GM21717 (cell line): ENCODE measurements around the gene DGKD.

Experiments used
- ATAC-seq: cut with Tn5 transposase; IDR thresholded peaks from one replicate; pipeline ENCODE4 v1.9.1; 2021; ENCODE audit warnings: mild to moderate bottlenecking, moderate library complexity; ENCODE audit not compliant: unreplicated experiment

The DGKD gene

DNA sequence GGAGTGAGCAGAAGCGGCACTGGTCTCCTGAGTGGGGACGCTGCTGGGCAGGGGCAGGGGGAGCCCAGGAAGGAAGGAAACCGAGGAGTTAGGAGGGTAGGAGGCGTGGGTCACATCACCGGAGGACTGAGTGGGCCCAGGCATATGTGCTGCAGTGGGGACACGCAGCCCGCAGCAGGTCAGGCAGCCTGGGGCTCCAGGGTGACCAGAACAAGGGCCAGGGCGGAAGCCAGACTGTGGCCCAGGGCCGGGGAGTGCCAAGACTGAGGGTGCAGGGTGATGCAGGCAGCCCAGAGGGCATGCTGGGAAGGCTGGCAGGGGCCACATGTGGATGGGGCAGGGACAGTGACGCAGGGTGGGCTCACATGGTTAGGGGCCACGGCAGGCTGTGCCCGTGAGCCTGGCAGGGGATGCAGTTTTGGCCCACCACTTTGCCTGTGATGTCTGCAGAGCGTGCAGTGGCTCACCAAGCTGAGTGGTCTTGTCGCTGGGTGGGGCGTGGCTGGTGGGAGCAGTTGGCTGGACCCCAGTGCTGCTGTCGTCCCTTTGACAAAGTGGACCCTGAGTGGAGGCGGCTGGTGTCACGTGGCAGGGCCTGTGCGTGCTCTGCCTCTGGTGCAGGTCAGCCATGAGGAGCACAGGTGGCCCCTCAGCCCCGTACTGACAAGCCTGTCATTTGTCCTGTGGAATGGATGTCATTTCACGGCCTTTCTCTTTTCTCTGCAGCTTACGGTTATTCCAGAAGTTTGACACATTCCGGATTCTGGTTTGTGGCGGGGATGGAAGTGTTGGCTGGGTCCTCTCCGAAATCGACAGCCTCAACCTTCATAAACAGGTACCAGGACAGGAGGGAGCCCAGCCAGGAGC is 87.1 kb downstream of the DGKD start:
- ATAC-seq = no peak

DNA sequence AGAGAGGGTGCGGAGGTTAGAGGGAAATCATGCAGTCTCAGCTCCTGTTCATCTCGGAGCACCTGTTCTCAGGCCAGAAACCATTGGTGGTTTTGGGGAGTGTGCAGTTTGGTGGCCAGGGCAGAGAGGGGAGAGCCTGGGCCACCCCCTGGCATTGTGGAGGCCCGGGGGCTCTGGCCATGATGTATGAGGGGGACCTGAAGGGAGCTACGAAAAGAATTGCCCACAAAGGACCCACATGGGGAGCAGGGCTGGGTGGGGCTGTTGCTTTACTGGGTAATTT is 87.7 kb downstream of the DGKD start:
- no peak for ATAC-seq

DNA sequence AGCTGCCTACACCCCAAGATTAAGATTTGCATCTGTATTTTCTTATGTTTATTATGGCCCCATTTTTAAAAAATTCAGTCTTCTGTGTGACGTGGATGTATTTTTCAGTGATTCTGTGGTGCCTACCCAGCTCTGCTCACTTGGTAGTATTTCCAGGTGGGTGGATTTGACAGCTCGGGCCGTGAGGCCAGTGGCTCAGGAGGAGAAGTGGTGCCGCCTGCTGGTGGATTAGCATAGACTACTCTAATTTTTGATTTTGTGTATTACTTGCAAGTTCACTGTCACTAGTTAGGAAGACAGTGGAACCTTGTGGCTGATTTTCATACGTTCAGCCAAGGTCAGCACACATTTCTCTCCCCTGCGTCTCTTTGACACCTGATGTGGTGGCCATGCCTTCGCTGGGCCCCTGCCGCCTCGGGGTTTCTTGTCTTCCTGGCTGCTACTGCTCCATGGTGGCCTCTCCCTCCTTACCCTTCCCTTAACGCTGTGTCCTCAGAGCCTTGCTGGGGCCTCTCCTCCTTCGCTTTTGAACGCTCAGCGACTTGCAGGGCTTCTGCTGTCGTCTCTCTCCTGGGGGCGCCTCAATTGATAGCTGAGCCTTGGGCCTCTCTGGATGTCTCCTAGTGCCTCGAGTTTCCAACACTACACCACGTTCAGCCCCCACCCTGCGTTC is 89.4 kb downstream of the DGKD start:
- ATAC-seq = no peak

GRCh38 chr2:233444501-233444900 is 90.2 kb downstream of the DGKD start:
- no peak for ATAC-seq

DNA sequence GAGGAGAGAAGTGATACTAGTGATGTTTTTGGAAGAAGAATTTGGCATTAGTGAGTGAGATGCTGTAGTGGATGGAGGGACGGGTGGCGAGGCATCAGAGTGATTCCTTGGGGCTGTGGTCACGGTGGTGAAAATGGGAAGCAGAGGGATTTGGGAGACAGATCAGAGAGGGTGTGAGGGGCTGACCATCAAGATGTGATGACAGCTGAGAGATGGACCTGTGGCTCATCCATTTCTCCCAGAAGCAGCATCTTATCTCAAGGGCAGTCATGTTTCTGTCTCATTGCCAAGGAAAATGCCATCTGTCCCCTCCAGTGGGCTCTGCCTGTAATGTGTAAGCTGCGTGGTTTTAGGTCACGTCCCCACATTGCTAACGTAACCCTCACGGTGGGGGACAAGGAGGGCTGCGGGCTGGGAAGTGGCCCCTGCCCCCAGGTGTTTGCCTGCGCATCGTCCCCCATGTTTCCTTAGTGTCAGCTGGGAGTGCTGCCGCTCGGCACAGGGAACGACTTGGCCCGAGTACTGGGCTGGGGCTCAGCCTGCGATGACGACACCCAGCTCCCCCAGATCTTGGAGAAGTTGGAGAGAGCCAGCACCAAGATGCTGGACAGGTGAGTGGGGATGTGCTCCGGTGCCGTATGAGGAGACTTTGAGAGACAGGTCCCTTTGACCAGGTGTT is 91.0 kb downstream of the DGKD start:
- no peak for ATAC-seq

DNA sequence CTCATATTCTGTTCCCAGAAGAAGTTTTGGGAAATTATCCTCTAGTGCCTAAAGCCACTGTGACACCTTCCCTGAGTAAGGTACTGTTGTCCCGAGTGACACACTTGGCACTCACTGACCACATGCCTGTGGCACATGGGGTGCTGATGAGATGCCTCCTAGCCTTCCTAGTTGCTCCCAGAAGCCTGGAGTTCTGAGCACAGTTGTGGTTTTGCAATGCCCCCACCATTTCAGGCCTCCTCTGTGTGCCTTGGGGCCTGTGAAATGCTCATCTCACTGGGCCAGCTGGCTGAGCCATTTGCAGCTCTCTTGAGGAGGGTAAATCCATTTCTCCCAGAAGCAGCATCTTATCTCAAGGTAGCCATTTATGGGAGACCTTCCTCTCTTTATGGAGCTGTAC is 91.8 kb downstream of the DGKD start:
- ATAC-seq = no peak

GRCh38 chr2:233446606-233447305 is 92.5 kb downstream of the DGKD start:
- ATAC-seq = no peak

GRCh38 chr2:233447506-233448219 is 93.4 kb downstream of the DGKD start:
- ATAC-seq = no peak

- no peak for ATAC-seq
These were observed 93.9 kb downstream of the DGKD start for GRCh38 chr2:233448220-233448559.

- ATAC-seq = no peak
These were observed 94.3 kb downstream of the DGKD start for GRCh38 chr2:233448575-233448974.

DNA sequence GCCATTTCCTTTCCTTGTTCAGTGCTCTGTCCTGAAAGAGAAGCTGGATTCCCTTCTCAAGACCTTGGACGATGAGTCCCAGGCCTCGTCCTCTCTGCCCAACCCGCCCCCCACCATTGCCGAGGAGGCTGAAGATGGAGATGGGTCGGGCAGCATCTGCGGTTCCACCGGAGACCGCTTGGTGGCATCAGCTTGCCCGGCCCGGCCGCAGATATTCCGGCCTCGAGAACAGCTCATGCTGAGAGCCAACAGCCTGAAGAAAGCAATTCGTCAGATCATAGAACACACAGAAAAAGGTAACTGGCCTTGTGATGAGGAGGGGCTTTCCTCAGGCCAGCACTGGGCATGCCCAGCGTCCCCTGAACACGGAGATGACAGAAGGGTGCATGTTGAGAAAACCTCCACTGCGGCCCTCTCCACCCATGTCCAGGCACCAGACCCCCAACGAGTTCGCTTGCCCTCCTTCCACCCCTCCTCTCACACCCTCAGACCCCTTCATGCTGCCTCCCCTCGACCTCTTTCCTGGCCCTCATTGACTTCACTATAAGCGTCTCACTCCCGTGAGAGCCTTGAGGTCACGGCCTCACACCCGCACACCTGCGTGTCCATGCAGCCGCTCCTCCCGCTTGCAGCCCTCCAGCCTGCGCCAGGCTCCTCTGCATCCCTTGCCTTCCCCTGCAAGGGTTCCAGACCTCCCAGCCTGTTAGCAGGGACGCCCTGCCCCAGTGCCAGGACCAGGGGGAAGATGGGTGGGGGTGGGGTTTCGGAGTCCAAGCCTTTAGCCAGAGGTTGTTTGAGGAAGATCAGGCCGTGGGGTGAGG is 95.0 kb downstream of the DGKD start:
- ATAC-seq = no peak

- no peak for ATAC-seq
These were observed 95.9 kb downstream of the DGKD start for GRCh38 chr2:233449921-233450863.

- no peak for ATAC-seq
These were observed 96.7 kb downstream of the DGKD start for GRCh38 chr2:233450864-233451575.

DNA sequence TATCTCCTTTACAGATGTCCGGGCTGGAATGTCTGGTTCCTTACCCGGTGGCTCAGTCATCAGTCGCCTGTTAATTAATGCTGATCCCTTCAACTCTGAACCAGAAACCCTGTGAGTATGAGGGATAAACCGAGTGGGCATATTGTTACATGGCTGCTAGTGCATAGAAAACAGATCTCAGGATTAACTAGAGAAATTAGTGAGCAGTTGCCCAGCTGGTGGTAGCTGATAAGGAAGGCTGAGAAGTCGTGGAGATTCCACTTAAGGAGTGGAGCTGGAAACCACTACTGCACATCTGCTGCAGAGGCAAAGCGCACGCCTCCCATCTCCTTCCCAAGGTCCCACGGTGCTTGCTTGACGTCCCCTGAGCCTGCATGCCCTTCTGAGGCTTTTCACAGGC is 97.7 kb downstream of the DGKD start:
- ATAC-seq = no peak

DNA sequence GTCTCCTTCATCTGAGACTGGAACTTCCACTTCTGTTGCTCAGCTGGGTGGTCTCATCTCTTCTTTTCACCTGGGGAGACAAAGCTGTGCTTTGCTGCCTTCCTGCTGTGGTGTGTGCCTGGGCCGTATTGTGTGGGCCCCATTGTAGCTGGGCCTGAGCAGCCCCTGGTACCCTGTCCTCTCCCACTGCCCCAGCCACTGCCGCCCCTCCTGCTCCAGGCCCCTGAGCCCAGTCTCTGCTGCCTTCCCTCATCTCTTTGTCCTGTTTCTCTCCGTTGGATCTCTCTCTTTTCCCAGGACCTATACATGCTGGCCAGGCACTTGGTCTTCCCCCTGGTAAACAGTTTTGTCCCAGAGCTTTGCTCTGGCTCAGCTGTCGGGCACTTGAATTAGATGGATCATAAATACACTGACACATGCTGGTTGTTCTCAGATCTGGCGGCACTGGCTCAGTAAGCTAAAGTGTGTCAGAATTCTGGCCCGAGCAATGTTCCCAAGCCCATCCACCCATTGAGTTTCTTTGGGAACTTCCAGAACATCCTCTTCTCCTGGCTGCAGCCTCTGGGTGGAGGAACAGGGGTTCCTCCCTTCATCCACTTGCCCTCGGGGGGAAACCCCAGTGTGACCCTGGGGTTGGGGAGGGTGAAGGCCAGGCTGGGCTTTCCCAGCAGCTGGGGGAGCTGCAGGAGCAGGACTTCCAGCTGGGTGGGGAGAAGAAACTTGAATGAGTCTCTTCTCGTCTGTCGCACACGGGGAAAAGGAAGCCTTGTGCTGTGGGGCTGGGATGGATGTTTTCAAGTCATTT is 99.0 kb downstream of the DGKD start:
- no peak for ATAC-seq

GRCh38 chr2:233453916-233454315 is 99.6 kb downstream of the DGKD start:
- no peak for ATAC-seq

- no peak for ATAC-seq
These were observed 100.7 kb downstream of the DGKD start for GRCh38 chr2:233455006-233455405.

GRCh38 chr2:233455491-233455890 is 101.2 kb downstream of the DGKD start:
- no peak for ATAC-seq
